ENCODE results near the gene CELF3. TPM values are rescaled to one million over a fixed set of nuclear protein-coding genes. Genes with fewer than 3 reads are reported as not detected.

CELF3 gene
- polyA plus RNA-seq, 1 experiment: not detected

DNA sequence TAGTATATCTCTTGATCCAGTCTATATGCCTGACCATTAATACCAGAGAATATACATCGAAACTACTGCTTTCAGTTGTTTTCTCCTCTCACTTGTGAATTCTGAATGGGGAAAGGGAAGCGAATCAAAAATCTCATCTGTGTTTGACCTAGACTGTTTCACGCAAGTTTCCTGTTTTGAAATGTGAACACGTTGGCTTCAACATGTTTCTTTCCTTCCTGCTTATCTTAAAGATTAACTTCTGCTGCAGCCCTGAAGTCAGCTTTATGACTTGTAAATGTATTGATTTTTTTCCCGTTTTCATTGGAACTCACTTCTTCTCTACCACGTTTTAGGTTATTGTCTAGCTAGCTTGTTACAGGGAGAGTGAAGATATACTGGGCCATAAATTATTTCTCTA lies 54.9 kb downstream of the CELF3 start:
- H3K9me3 ChIP-seq (ENCODE audit: control insufficient read depth, insufficient read depth, low read length): no peaks in the 10 kb centered on the region
- no peak overlapping the region for H3K27ac ChIP-seq (ENCODE audit: low read depth, low read length)
- no peaks in the 10 kb centered on the region for H3K27me3 ChIP-seq (ENCODE audit: control insufficient read depth, insufficient read depth, low read length)
- ChIA-PET POLR2A (no interaction called here), CTCF (no interaction called here)
- no peak overlapping the region for H3K4me3 ChIP-seq (ENCODE audit: low read depth, low read length)
- no peak for DNase-seq (ENCODE audit: low read depth, low spot score)
- TF ChIP-seq, protein P1, sequence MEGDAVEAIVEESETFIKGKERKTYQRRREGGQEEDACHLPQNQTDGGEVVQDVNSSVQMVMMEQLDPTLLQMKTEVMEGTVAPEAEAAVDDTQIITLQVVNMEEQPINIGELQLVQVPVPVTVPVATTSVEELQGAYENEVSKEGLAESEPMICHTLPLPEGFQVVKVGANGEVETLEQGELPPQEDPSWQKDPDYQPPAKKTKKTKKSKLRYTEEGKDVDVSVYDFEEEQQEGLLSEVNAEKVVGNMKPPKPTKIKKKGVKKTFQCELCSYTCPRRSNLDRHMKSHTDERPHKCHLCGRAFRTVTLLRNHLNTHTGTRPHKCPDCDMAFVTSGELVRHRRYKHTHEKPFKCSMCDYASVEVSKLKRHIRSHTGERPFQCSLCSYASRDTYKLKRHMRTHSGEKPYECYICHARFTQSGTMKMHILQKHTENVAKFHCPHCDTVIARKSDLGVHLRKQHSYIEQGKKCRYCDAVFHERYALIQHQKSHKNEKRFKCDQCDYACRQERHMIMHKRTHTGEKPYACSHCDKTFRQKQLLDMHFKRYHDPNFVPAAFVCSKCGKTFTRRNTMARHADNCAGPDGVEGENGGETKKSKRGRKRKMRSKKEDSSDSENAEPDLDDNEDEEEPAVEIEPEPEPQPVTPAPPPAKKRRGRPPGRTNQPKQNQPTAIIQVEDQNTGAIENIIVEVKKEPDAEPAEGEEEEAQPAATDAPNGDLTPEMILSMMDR (IDR thresholded peaks at IDR 0.05; ENCODE audit: low read depth, low read length): no peak

GRCh38 chr1:151655371-151655770 lies 61.2 kb downstream of the CELF3 start:
- H3K4me3 ChIP-seq (ENCODE audit: low read depth, low read length): no peak overlapping the region
- no peaks in the 10 kb centered on the region for H3K27me3 ChIP-seq (ENCODE audit: control insufficient read depth, insufficient read depth, low read length)
- no peak overlapping the region for H3K27ac ChIP-seq (ENCODE audit: low read depth, low read length)
- no peaks in the 10 kb centered on the region for H3K9me3 ChIP-seq (ENCODE audit: control insufficient read depth, insufficient read depth, low read length)
- TF ChIP-seq, protein P1 (IDR thresholded peaks at IDR 0.05; ENCODE audit: low read depth, low read length): no peak
- ChIA-PET CTCF (interaction anchor here (1.5 to 2.4 kb wide), 2 partner anchors 38 to 61 kb away, joined by 5 to 9 read pairs; no protein-coding TSS in a partner anchor), POLR2A (no interaction called here)
- no peak for DNase-seq (ENCODE audit: low read depth, low spot score)

DNA sequence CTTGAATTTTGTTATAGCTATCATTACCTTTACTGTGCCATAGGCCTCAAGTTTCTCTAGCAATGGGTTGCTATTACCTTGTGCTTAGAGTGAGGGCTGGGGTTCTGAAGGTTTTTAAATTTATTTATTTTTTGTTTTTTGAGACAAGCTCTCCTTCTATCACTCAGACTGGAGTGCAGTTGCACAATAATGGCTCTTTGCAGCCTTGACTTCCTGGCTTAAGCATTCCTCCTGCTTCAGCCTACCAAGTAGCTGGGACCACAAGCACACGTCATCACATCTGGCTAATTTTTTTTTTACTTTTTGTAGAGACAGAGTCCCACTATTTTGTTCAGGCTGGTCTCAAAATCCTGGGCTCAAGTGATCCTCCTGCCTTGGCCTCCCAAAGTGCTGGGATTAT lies 63.2 kb downstream of the CELF3 start:
- ChIA-PET CTCF (interaction anchor here (0.6 kb wide), 2 partner anchors 25 to 116 kb away, joined by 4 read pairs; no protein-coding TSS in a partner anchor), POLR2A (no interaction called here)
- H3K4me3 ChIP-seq (ENCODE audit: low read depth, low read length): no peak overlapping the region
- no peaks in the 10 kb centered on the region for H3K9me3 ChIP-seq (ENCODE audit: control insufficient read depth, insufficient read depth, low read length)
- TF ChIP-seq, protein P1 (IDR thresholded peaks at IDR 0.05; ENCODE audit: low read depth, low read length): no peak
- DNase-seq (ENCODE audit: low read depth, low spot score): no peak
- H3K27me3 ChIP-seq (ENCODE audit: control insufficient read depth, insufficient read depth, low read length): no peaks in the 10 kb centered on the region
- H3K27ac ChIP-seq (ENCODE audit: low read depth, low read length): no peak overlapping the region

Small RNAs within 50 kb of the gene (small RNA-seq; reads per million reads assigned to genes)
- not detected for gene RNU6-662P (ENCODE audit: insufficient read length, low read depth)

Other genes with a start within 250 kb of the CELF3 start
- 0.26 and 0.31 TPM in 2 replicates for gene CGN, start 205.4 kb downstream of the CELF3 start, polyA plus RNA-seq (2011; rRNA removed)
- 21.9 and 23.9 TPM in 2 replicates for gene TUFT1, start 176.5 kb downstream of the CELF3 start, polyA plus RNA-seq (2011; rRNA removed)
- 22.4 and 23.8 TPM in 2 replicates for gene SNX27, start 104.8 kb downstream of the CELF3 start, polyA plus RNA-seq (2011; rRNA removed)
- gene RIIAD1, start 4.7 kb upstream of the CELF3 start, polyA plus RNA-seq (2011; rRNA removed): not detected in 2 replicates
- 93.4 and 98.6 TPM in 2 replicates for gene MRPL9, start 46.7 kb upstream of the CELF3 start, polyA plus RNA-seq (2011; rRNA removed)
- gene TDRKH, start 73.7 kb upstream of the CELF3 start, polyA plus RNA-seq (2011; rRNA removed): 0.91 and 1.0 TPM in 2 replicates
- not detected in 2 replicates for gene LINGO4, start 88.6 kb upstream of the CELF3 start, polyA plus RNA-seq (2011; rRNA removed)
- gene RORC, start 115.0 kb upstream of the CELF3 start, polyA plus RNA-seq (2011; rRNA removed): not detected in 2 replicates
- not detected in 2 replicates for gene C2CD4D, start 123.0 kb upstream of the CELF3 start, polyA plus RNA-seq (2011; rRNA removed)
- gene THEM5, start 136.9 kb upstream of the CELF3 start, polyA plus RNA-seq (2011; rRNA removed): not detected in 2 replicates
- gene THEM4, start 192.7 kb upstream of the CELF3 start, polyA plus RNA-seq (2011; rRNA removed): 20.3 and 24.8 TPM in 2 replicates